Thoracic aorta (tissue), 2 donors: ENCODE measurements around the gene ATM. TPM values are rescaled to one million over a fixed set of nuclear protein-coding genes. Genes with fewer than 3 reads are reported as not detected.

Experiments used
- ATAC-seq: fragments of 150-250 bp; one replicate; pipeline ENCODE4 v1.8.0; 2017; ENCODE audit warnings: low read depth; ENCODE audit not compliant: insufficient number of reproducible peaks, low FRiP score
- DNase-seq: peaks from one replicate; pipeline ENCODE4 v3.0.0-alpha.2; 2020; ENCODE audit warnings: low spot score
- H3K27ac ChIP-seq, 2 donors: fragments of 200-600 bp; sonication (generic); 1 replicate in 1 of 2; 2 replicates in 1 of 2; pipeline ENCODE4 v1.5.1; 2016; ENCODE audit warnings: mild to moderate bottlenecking in 2 of 2, moderate library complexity in 2 of 2
- H3K27me3 ChIP-seq: fragments of 200-600 bp; sonication (generic); replicated peaks from 2 replicates; pipeline ENCODE4 v1.6.0; 2016; ENCODE audit warnings: mild to moderate bottlenecking; ENCODE audit not compliant: insufficient read depth
- H3K36me3 ChIP-seq: fragments of 200-600 bp; sonication (generic); one replicate; pipeline ENCODE4 v1.5.1; 2016
- H3K4me1 ChIP-seq, 2 donors: fragments of 200-600 bp; sonication (generic); 1 replicate in 1 of 2; 2 replicates in 1 of 2; pipeline versions ENCODE4 v1.5.1 to v1.6.0; 2016; ENCODE audit warnings: low read depth in 2 of 2, mild to moderate bottlenecking in 1 of 2; ENCODE audit not compliant: control insufficient read depth in 1 of 2
- H3K4me3 ChIP-seq: fragments of 200-600 bp; sonication (generic); 2 replicates; pipeline ENCODE4 v1.5.1; 2016; ENCODE audit warnings: mild to moderate bottlenecking
- H3K9me3 ChIP-seq: fragments of 200-600 bp; sonication (generic); 2 replicates; pipeline ENCODE4 v1.5.1; 2016
- CTCF ChIP-seq: fragments of 200-600 bp; sonication (generic); IDR thresholded peaks from one replicate; pipeline ENCODE4 v1.5.1; 2019; ENCODE audit warnings: antibody characterized with exemption
- total RNA-seq, 2 donors: library from RNA; depleted of rRNA; stranded (reverse); fragments of >200 nt; gene quantifications; one replicate each; pipeline versions ENCODE4 v1.1.0 to v1.2.3, GENCODE V29; 2016

Gene ATM
- total RNA-seq, 2 donors from 2014 or later: 70.4 to 85.1 TPM

GRCh38 chr11:108307751-108308150 lies 84.9 kb downstream of the ATM start:
- Histone ChIP-seq H3K4me1 (no peaks in the 10 kb centered on the region), H3K9me3 (no peaks in the 10 kb centered on the region), H3K36me3 (peaks cover 33% of the 10 kb centered on the region), H3K27me3 (no peaks in the 10 kb centered on the region), H3K4me3 (no peak overlapping the region), H3K27ac (no peak overlapping the region)
- TF ChIP-seq CTCF: no peak
- ATAC-seq (no peak), DNase-seq (no peak)

- Histone ChIP-seq H3K9me3 (no peaks in the 10 kb centered on the region), H3K4me1 (no peaks in the 10 kb centered on the region), H3K36me3 (peaks cover 17% of the 10 kb centered on the region)
Measured at GRCh38 chr11:108313444-108313843, 90.6 kb downstream of the ATM start.

GRCh38 chr11:108316061-108316460 lies 93.2 kb downstream of the ATM start:
- Histone ChIP-seq H3K27me3 (no peaks in the 10 kb centered on the region), H3K27ac (no peak overlapping the region), H3K4me3 (no peak overlapping the region), H3K9me3 (no peaks in the 10 kb centered on the region), H3K4me1 (peaks cover 3 to 10% of the 10 kb centered on the region in 2 donors), H3K36me3 (peaks cover 16% of the 10 kb centered on the region)
- ATAC-seq: no peak
- no peak for TF ChIP-seq CTCF
- DNase-seq: no peak

More at GRCh38 chr11:108313444-108313843, 90.6 kb downstream of the ATM start:
- no peak for TF ChIP-seq CTCF
- Histone ChIP-seq H3K27me3 (no peaks in the 10 kb centered on the region), H3K4me3 (no peak overlapping the region), H3K27ac (no peak overlapping the region)
- ATAC-seq (no peak), DNase-seq (no peak)

- Histone ChIP-seq H3K36me3 (peaks cover 30% of the 10 kb centered on the region), H3K4me1 (peaks cover 3 to 10% of the 10 kb centered on the region in 2 donors), H3K9me3 (no peaks in the 10 kb centered on the region), H3K4me3 (no peak overlapping the region), H3K27ac (peak overlapping the region in 1 of 2 donors; percentile 6), H3K27me3 (no peaks in the 10 kb centered on the region)
- DNase-seq (no peak), ATAC-seq (no peak)
- no peak for TF ChIP-seq CTCF
Measured at GRCh38 chr11:108319541-108320145, 96.8 kb downstream of the ATM start.

GRCh38 chr11:108322666-108323065 lies 99.8 kb downstream of the ATM start:
- DNase-seq: no peak
- no peak for TF ChIP-seq CTCF
- H3K4me1 ChIP-seq: peaks cover 3 to 14% of the 10 kb centered on the region in 2 donors
- no peaks in the 10 kb centered on the region for H3K9me3 ChIP-seq
- no peak overlapping the region for H3K27ac ChIP-seq
- H3K4me3 ChIP-seq: no peak overlapping the region
- no peak for ATAC-seq
- peaks cover 24% of the 10 kb centered on the region for H3K36me3 ChIP-seq
- H3K27me3 ChIP-seq: no peaks in the 10 kb centered on the region
